Measurements from ENCODE around the gene SSTR4. TPM values are rescaled to one million over a fixed set of nuclear protein-coding genes. Genes with fewer than 3 reads are reported as not detected.

Gene SSTR4
- total RNA-seq, 4 donors from 2014 or later: not detected

GRCh38 chr20:23069108-23069507 lies 34.0 kb downstream of the SSTR4 start:
- H3K27me3 ChIP-seq: peaks cover 0 to 7% (median 0%) of the 10 kb centered on the region in 4 donors
- 85 to 88% methylated on average over 2 of the region's 2 CpGs for WGBS, 2 donors
- no peak for DNase-seq
- no peaks in the 10 kb centered on the region for H3K9me3 ChIP-seq
- no peak overlapping the region for H3K27ac ChIP-seq
- intact Hi-C loops (cut with DNase I): no loop called here
- H3K36me3 ChIP-seq: no peaks in the 10 kb centered on the region
- no peak overlapping the region for H3K4me3 ChIP-seq
- TF ChIP-seq POLR2A (IDR thresholded peaks at IDR 0.05): no peak
- H3K4me1 ChIP-seq: peaks cover 0 to 14% (median 5%) of the 10 kb centered on the region in 3 donors

GRCh38 chr20:23071398-23071797 lies 36.3 kb downstream of the SSTR4 start:
- TF ChIP-seq POLR2A (IDR thresholded peaks at IDR 0.05) (no peak), CTCF (IDR thresholded peaks at IDR 0.05) (no peak)
- no peak overlapping the region for H3K4me3 ChIP-seq
- no peak for DNase-seq
- 61 to 65% methylated on average over 3 of the region's 3 CpGs for WGBS, 2 donors
- no peak overlapping the region for H3K27ac ChIP-seq
- no peaks in the 10 kb centered on the region for H3K9me3 ChIP-seq
- no peaks in the 10 kb centered on the region for H3K36me3 ChIP-seq
- peaks cover 0 to 7% (median 0%) of the 10 kb centered on the region in 4 donors for H3K27me3 ChIP-seq
- no peaks in the 10 kb centered on the region for H3K4me1 ChIP-seq
- intact Hi-C loops (cut with DNase I): no loop called here

GRCh38 chr20:23071996-23072395 lies 36.9 kb downstream of the SSTR4 start:
- intact Hi-C loops (cut with DNase I): no loop called here
- no peak for DNase-seq
- 74 to 83% methylated on average over 4 of the region's 4 CpGs for WGBS, 2 donors
- H3K36me3 ChIP-seq: no peaks in the 10 kb centered on the region
- H3K4me1 ChIP-seq: no peaks in the 10 kb centered on the region
- H3K9me3 ChIP-seq: no peaks in the 10 kb centered on the region
- no peak overlapping the region for H3K4me3 ChIP-seq
- H3K27ac ChIP-seq: no peak overlapping the region
- H3K27me3 ChIP-seq: peaks cover 0 to 7% (median 0%) of the 10 kb centered on the region in 4 donors
- TF ChIP-seq POLR2A (IDR thresholded peaks at IDR 0.05) (no peak), CTCF (IDR thresholded peaks at IDR 0.05) (no peak)

- DNase-seq: no peak
- H3K9me3 ChIP-seq: no peaks in the 10 kb centered on the region
- intact Hi-C loops (cut with DNase I): no loop called here
These were observed 37.9 kb downstream of the SSTR4 start for GRCh38 chr20:23072892-23073586.

GRCh38 chr20:23074052-23074451 lies 38.9 kb downstream of the SSTR4 start:
- no peak for TF ChIP-seq CTCF (IDR thresholded peaks at IDR 0.05)
- TF ChIP-seq POLR2A (IDR thresholded peaks at IDR 0.05): no peak
- Histone ChIP-seq H3K27ac (no peak overlapping the region), H3K27me3 (no peaks in the 10 kb centered on the region), H3K4me3 (no peak overlapping the region), H3K4me1 (peaks cover 0 to 20% (median 13%) of the 10 kb centered on the region in 3 donors), H3K9me3 (no peaks in the 10 kb centered on the region), H3K36me3 (no peaks in the 10 kb centered on the region)
- no peak for DNase-seq
- intact Hi-C loops (cut with DNase I): no loop called here
- WGBS, 2 donors: 83 to 96% methylated on average over 2 to 3 of the region's 3 CpGs

More at GRCh38 chr20:23072892-23073586, 37.9 kb downstream of the SSTR4 start:
- H3K27ac ChIP-seq: no peak overlapping the region
- WGBS, 2 donors: 63 to 74% methylated on average over 11 of the region's 11 CpGs
- H3K27me3 ChIP-seq: no peaks in the 10 kb centered on the region
- peaks cover 0 to 10% (median 4%) of the 10 kb centered on the region in 3 donors for H3K4me1 ChIP-seq
- no peak for TF ChIP-seq POLR2A (IDR thresholded peaks at IDR 0.05)
- TF ChIP-seq CTCF (IDR thresholded peaks at IDR 0.05): no peak
- H3K36me3 ChIP-seq: no peaks in the 10 kb centered on the region
- no peak overlapping the region for H3K4me3 ChIP-seq

Measured in esophagus squamous epithelium (tissue), 5 donors.